VCaP (cell line): ENCODE measurements around the gene CACNA2D4.

Experiments used
- H3K27ac ChIP-seq: fragments of 450-650 bp; 2 replicates; pipeline ENCODE4 v1.5.1; 2017
- CTCF ChIP-seq: fragments of 450-650 bp; conservative IDR thresholded peaks from 2 replicates; pipeline ENCODE4 v1.5.1; 2017; ENCODE audit warnings: mild to moderate bottlenecking, moderate library complexity

The CACNA2D4 gene

GRCh38 chr12:1918081-1918883 is at the start of gene CACNA2D4:
TSS of gene CACNA2D4 (minus strand) at chr12:1918652. CDS start at chr12:1918473, 179 bp downstream.
- TF ChIP-seq CTCF = no peak
- H3K27ac ChIP-seq = no peak within 1 kb of the TSS

GRCh38 chr12:1966561-1967226 is 48.2 kb upstream of the CACNA2D4 start:
- no peak overlapping the region for H3K27ac ChIP-seq
- TF ChIP-seq CTCF = no peak

GRCh38 chr12:1965916-1966315 is 47.5 kb upstream of the CACNA2D4 start:
- TF ChIP-seq CTCF = no peak
- H3K27ac ChIP-seq = no peak overlapping the region

GRCh38 chr12:1962051-1963020 is 43.9 kb upstream of the CACNA2D4 start:
- no peak for TF ChIP-seq CTCF
- H3K27ac ChIP-seq = no peak overlapping the region

- no peak for TF ChIP-seq CTCF
Measured at GRCh38 chr12:1956716-1957115, 38.3 kb upstream of the CACNA2D4 start.

GRCh38 chr12:1949771-1950470 is 31.5 kb upstream of the CACNA2D4 start:
- no peak for TF ChIP-seq CTCF
- H3K27ac ChIP-seq = no peak overlapping the region

More at GRCh38 chr12:1956716-1957115, 38.3 kb upstream of the CACNA2D4 start:
- no peak overlapping the region for H3K27ac ChIP-seq
